WI38 (cell line): ENCODE data around the gene PRRT4.

Experiments used
- H3K4me3 ChIP-seq: 2 replicates; pipeline ENCODE4 v1.5.1; 2011; ENCODE audit warnings: low read depth, mild to moderate bottlenecking, control low read depth, low read length
- TF ChIP-seq, protein P1 (sequence below): IDR thresholded peaks from 2 replicates; pipeline ENCODE4 v1.5.1; 2012; ENCODE audit warnings: low read depth, mild to moderate bottlenecking, control low read depth, low read length

Gene PRRT4

DNA sequence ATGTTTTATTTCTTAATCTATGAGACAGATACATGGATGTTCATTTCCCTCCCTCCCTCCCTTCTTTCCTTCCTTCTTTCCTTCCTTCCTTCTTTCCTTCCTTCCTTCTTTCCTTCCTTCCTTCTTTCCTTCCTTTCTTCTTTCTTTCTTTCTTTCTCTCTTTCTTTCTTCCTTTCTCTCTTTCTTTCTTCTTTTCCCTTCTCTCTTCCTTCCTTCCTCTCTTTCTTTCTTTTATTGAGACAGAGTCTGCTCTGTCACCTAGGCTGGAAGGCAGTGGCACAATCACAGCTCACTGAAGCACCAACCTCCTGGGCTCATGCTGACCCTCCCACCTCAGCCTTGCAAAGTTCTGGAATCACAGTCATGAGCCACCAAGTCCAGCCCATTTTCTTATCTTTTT lies 5.5 kb upstream of the PRRT4 start:
- H3K4me3 ChIP-seq: no peak overlapping the region
- TF ChIP-seq, protein P1, sequence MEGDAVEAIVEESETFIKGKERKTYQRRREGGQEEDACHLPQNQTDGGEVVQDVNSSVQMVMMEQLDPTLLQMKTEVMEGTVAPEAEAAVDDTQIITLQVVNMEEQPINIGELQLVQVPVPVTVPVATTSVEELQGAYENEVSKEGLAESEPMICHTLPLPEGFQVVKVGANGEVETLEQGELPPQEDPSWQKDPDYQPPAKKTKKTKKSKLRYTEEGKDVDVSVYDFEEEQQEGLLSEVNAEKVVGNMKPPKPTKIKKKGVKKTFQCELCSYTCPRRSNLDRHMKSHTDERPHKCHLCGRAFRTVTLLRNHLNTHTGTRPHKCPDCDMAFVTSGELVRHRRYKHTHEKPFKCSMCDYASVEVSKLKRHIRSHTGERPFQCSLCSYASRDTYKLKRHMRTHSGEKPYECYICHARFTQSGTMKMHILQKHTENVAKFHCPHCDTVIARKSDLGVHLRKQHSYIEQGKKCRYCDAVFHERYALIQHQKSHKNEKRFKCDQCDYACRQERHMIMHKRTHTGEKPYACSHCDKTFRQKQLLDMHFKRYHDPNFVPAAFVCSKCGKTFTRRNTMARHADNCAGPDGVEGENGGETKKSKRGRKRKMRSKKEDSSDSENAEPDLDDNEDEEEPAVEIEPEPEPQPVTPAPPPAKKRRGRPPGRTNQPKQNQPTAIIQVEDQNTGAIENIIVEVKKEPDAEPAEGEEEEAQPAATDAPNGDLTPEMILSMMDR: no peak

DNA sequence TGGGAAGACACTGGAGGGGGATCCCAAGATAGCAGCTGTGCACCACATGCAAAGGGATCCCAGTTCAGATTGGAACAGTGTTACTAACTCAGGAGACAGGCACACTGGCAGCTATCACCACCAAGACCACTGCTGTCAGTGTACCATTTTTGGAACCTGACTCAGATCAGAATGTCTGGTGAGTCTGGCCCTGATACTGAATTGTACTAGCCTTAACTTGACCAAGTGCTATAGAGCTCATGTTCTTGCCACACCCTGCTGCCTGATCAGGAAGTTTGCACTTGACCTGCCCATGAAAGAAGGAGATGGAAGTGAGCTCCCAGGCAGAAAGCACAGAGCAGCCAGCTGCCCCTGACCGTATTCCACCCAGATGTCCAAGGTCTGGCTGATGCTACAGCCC lies 4.8 kb upstream of the PRRT4 start:
- H3K4me3 ChIP-seq: no peak overlapping the region
- TF ChIP-seq, protein P1: no peak

DNA sequence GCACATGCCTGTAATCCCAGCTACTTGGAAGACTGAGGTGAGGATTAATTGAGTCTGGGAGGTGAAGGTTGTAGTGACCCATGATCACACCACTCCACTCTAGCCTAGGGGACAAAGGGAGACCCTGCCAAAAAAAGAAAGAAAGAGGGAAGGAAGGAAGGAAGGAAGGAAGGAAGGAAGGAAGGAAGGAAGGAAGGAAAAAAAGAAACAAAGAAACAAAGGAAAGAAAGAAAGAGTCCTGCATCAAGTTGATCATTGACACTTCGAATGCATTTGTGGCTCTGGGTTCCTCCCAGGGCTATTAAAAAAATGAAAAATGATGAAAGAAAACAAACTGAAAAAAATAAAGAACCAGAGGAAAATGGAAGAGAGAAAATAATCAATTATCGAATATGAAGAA lies 3.9 kb upstream of the PRRT4 start:
- H3K4me3 ChIP-seq: no peak overlapping the region
- TF ChIP-seq, protein P1: no peak

DNA sequence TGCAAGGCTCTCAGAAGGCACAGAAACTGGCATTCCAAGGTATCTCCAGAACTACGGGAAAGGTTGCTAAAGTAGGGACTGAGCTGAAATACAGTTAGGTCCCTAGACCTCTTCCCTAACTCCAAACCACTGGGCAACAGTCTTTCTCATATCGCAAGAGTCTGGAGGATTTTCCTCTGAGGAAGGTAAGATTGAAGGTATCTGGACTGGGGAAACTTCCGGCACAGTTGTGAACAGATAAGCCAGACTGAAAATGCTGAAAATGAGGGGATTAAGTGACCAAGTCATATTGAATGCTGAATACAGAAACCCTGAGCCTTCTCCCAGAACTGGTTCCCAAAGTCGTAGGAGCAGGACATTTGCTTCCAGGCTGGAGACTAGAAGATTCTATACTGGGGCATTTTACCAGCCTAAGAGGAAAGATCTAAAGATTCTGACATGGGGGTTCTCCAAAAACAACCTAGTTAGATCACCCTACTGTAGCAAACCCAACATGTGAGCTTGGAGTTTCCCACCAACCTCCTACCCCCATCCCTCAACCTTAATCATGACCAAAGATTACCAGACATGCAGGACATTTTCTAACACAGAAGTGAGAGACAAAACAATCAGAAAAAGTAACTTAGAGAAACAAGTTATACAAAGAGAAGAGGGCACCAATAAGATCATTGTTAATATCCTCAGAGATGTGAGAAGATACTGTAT lies 2.8 kb upstream of the PRRT4 start:
- H3K4me3 ChIP-seq: no peak overlapping the region
- TF ChIP-seq, protein P1: no peak

DNA sequence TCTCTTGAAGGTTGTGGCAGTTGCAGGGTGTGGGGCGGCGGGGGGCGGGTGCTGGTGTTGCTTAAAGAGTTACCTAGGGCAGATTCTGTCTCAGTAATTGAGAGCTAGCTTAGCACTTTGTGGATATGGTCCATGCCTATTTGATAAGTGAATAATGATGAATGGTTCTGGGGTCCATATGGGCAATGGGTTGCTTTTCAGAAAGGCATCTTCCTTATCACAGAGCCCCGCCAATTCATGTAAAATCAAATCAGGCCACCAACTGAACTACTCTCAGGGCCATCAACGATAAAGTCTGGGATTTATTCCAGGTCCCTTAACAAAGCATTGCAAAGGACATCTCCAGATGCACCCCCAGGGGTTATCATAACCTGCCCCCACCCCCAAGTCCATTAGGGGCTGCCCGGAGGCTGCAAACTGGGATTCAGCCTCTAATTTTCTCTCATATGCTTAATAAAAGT lies 1.8 kb upstream of the PRRT4 start:
- TF ChIP-seq, protein P1: no peak
- H3K4me3 ChIP-seq: no peak overlapping the region

DNA sequence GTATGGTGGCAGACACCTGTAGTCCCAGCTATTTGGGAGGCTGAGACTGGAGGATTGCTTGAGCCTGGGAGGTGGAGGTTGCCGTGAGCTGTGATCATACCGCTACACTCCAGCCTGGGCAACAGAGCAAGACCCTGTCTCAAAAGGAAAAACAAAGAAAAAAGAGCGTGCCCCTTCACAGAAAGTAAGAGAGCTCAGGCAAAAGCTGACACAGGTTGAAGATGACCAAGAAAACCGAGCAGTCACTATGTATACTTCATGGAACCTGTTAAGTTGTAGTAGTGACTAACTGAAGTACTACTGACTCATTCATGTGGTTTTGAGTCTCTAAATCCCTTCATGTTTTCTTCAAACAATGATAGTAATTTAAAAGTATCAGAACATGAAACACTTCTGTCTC lies 1.2 kb upstream of the PRRT4 start:
- TF ChIP-seq, protein P1: no peak
- H3K4me3 ChIP-seq: no peak overlapping the region

DNA sequence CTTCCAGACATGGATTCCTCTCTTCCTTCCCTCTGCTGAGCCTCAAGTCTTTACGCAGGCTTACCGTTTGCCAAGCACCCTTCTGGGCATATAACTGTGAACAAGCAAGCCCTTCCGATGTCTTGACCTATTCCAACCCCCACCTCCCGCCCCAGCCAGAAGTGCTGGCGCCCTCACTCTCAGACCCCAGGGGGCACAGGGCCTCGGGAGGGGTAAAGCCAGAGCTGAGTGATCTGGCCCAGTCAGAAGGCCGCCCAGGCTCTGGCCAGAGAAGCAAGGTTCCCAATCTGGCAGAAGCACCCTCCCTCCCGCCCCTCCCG lies 1.2 kb downstream of the PRRT4 start:
- no peak overlapping the region for H3K4me3 ChIP-seq
- TF ChIP-seq, protein P1: no peak
